T-helper 2 cell treated with Interferon-gamma antibody and Interleukin-4, amounts not matched to agents 100 ng/mL and 5 ng/mL, for 36 hours (primary cell): ENCODE measurements around the gene NRG3. TPM values are rescaled to one million over a fixed set of nuclear protein-coding genes. Genes with fewer than 3 reads are reported as not detected.

ENCODE experiments used
- intact Hi-C: fragments of 100-400 bp; cut with micrococcal nuclease; formaldehyde crosslinking; loops from one replicate; pipeline ENCODE4 v1.15.1; 2023
- total RNA-seq: library from RNA; stranded (reverse); gene quantifications from 2 replicates; pipeline ENCODE4 v1.2.3, GENCODE V29; 2022

Gene NRG3
- total RNA-seq, 1 donor from 2014 or later, result not detected

DNA sequence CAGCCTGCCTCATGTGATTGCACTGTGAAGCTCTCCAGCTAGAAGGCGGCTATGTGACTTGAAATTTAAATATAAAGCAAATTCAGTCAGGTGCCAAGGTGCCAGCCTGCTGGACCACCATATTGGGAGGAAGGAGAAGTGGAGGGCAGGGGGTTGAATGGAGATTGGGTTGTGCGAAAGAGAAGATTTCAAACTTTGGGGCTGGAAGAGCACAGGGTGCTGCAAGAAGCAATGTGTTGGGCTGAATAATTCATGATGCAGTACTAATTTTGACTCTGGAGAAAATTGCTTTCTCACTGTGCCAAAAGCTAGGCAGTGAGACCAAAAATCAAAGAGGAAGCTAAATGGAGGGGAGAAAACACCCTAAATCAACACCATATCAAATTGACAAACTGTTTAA is 335.3 kb downstream of the NRG3 start:
- intact Hi-C loops, result no loop called here

DNA sequence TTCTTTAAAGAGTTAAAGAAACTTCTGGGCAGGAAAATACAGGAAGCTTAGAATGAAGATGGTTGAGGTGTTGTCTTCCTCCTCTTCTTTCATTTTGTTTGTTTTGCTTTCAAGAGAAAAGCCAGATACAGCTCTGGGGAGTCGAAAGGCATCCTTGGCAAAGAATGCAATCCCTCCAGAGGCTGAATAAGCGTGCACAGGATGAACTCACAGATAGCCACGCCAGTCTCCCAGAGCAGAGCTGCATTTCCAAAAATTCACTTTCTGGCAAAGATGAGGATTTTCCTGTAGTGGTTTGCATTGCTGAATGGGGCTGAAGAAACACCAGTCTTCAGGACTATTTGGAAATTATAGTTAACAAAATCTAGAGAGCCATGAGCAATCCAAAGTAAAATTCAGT is 336.4 kb downstream of the NRG3 start:
- intact Hi-C loops, result no loop called here

DNA sequence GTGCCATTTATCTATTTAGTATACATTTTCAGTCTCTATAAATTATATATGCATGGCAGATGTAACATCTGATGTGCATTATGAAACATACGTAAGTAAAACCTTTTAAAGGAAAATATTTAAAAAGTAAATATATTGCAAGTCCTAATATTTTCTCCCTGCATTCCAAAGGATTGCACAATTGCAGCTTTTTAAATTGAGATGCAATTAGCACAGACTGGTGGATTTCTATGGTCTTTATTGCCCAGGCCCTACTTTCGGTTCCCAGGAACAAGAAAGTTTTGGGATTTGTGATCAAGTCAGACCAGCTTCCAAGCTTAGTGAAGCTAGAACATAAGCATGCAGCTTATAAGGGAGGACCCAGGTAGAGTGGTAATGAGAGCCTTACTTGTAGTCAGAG is 337.8 kb downstream of the NRG3 start:
- intact Hi-C loops, result no loop called here

DNA sequence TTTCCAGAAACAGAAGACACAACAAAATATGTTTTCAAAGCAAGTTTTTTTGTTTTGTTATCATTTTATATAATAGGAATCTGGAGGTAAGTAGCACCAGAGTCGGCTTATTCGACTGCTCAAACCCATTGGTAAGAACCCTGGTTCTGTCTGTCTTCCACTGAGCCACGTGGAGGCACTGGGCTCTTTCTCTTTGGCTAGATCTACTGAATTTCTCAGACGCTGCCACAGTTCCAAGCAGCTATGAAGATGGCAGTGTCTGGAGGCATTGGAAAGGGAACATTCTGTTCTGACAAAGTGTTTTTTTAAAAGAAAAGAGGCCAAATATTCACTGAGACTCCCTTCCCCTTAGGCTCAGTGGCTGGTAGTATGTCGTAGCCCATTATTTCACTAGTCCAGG is 338.8 kb downstream of the NRG3 start:
- intact Hi-C loops, result no loop called here

DNA sequence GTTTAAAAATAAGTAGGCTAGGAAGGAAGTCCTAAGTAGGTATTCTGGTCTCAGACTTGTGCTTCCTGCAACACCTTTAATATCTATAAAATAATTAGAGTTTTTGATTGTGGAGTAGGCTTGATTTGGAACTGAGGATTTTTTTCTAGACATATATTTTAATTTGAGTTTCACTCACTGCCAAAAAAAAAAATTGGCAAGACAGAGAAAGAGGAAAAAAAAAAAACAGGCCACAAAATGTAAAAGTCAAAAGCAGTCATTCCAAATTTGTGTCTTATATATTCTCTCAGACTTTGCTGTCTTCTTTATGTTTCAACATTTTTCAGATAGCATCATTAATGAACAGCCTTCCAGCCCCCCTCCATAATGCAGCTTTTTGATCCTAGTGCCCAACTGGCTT is 346.1 kb downstream of the NRG3 start:
- intact Hi-C loops, result no loop called here

DNA sequence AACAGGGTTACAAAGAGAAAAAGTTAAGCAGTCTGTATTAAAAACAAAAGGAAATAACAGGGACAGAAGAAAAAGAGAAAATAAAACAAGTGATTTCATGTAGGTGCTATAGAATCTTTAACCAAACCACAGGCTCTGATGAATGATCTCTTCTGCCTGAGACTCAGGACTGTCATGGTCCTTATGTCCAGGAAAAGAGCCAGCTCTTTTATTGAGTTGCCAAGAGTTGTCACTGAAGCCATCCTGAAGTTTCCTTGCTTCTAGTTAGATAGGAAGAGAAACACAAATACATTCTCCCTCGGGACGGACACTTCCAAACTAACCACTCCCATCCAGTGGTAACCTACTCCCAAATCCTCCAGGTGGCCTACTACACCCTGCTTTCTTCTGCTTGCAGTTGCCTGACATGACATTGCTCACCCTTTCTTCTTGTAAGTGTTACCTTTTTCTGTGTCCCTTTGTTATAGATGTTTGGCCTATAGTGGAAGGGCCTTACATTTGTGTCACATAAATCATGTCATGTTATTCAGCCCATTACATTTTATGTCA is 346.7 kb downstream of the NRG3 start:
- intact Hi-C loops, result no loop called here

DNA sequence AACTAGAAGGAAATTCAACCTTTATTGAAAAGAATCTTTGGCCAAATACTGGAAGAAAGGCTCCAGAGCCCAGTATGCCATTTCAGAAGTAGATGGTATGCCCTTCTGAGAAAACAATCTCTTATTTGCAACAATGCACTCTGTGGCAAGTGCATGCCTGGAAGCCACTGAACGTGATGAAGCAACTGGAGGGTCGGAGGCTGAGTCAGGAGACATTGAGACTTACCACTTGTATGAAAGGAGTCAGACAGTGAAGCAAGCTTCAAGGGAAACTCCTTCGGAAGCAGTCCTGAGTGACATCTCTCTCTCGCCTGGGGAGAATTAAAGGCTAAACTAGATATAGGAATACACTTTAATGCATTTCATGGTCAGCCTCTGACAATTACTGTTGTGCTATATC is 353.7 kb downstream of the NRG3 start:
- intact Hi-C loops, result no loop called here

DNA sequence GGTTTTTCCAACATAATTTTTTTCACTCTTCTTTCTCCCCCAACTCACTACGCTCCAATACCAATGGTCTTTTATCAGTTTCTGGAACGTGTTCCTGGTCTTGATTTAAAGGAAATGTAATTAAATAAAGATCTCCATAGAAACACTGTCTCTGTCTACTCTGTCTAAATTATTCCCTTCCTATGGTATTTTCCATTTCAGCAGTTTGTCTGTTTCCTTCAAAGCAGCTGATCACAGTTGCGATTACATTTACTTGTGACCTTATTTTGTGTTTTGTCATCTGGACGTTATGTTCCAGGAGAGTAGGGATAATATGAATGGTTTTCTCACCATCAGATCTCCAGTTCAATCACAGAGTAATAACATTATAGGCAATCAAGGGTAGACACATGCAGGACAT is 359.2 kb downstream of the NRG3 start:
- intact Hi-C loops, result no loop called here

DNA sequence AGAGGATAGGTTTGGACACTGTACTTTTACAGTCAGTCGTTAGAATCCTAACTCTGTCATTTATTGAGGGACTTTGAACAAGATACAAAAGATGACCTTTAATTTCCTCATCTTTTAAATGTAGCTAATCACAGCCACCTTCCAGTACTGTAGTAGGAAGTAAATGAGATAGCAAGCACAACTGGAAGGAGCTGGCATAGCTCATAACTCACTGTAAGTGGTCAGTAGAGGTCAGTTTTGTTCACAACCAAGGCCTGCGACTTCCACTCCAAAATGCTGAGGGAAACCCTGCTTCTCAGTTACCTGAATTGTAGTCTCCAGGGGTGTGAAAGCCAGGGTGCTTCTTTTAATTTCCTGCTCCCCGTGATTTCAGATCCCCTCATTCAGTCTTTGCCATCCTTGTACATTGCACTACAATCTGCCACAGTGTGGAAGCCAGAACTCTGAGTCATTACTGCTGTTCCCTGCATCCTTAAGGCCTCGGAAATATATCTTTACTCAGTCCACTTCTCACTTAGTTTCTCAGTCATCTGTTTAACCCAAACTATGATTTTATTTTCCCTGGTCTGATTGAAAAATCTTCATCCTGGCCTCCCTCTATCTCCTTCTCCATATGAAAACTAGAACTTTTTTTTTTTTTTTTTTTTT is 361.2 kb downstream of the NRG3 start:
- intact Hi-C loops, result no loop called here

DNA sequence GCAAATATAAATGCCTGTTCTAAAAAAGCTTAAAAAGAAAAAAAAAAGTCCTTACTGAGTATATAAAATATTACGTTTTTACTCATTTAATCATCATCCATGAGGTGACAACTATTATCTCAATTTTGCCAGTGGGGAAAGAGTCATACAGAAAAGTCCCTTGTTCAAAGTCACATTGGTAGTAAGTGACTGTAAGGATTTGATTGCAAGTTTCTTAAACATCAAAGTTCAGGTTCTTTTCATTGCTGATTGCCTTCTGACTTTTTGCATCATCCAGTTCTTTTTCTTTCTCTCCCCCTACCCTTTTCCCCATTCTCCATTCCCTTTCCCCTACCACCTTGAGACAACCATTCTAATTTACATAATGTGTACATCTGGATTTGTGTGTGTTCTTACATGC is 363.3 kb downstream of the NRG3 start:
- intact Hi-C loops, result no loop called here

DNA sequence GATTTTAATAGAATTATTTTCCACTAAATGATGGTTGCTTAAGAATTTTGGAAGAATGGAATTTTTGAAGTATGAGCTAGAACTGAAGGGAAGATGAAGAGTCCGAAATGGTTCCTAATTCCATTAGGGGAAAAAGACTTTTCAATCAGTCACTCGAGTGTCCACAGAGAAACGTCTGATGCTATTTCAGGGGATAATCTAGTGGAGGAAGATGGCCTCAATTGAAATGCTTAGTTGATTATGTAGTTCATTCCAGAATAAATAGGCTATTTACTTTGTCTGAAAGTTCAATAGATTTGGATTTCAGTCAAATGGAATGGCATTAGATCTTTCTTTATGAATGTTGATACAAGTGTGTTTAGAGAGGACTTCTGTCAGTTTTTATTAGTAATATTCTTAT is 365.4 kb downstream of the NRG3 start:
- intact Hi-C loops, result no loop called here

DNA sequence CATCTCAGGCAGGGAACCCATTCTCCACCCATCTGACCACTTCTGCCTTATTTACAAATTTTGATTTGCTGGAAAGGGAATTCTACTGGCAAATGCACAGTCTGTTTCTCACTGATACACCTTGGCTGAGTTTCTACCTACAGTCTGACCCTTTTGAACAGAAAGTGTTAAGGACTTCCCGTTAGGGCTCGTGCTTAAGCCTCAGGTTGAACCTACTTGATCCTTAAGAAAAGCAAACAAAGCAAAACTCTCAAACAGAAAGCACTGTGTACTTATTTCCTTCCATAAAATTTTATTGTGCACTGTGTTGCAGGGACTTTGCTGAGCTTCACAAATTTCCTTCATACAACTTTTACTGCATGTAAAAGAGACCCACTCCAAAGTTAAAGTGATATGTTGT is 367.8 kb downstream of the NRG3 start:
- intact Hi-C loops, result no loop called here

DNA sequence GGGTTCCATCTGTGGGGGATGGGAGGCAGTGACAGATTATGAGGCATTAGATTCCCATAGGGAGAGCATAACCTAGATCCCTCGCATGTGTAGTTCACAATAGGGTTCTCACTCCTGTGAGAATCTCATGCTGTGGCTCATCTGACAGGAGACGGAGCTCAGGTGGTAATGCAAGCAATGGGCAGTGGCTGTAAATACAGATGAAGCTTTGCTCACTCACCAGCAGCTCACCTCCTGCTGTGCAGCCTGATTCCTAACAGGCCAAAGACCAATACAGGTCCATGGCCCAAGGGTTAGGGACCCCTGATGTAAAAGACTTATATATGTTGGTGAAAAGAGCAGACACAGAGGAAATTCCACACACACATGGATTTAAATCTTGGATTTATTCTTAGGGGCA is 370.2 kb downstream of the NRG3 start:
- intact Hi-C loops, result no loop called here

DNA sequence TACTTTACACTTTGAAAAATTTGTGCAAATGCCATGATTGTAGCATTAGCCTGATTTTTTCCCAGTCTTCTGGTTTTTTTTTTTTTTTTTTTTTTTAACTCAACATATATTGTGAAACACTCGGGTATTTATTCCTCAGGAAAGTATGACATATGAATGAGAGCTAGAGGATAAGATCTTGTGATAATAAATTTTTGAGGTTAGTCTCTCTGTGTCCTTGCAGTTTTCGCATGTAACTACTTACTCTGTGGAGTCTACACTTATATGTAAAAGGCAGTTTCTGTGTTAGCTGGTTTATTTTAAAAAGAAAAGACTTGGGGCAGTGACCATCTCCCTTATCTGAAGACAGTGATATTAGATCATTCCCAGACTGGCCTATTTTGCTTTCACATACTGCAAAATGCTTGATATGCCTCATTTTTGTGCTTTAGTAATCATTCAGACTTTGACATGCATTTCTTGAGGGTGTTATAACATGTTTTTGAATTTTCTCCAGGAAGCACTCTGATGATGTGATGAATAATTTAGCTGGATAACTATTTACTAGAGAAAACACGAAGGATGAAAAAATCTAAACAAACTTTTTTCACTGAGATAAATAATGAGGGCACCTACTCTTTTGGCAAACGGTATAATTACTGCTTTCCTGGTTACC is 371.0 kb downstream of the NRG3 start:
- intact Hi-C loops, result no loop called here

DNA sequence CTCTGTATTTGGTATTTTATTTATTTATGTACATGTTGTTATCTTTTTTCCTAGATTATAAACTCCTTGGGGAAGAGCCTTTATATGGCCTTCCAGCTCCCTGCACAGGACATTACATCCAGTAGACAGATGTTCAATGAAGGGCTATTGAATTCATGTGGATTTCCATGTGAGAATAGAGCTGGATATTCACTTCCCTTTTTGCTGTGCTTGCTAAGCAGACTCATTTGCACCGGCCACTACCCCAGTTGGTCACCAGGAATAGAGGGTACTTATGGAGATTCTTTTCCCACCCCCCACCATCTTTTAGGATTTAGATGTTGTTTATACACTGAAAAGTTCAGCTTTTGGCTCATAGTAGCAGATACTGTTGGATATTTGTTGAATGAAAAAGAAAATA is 374.1 kb downstream of the NRG3 start:
- intact Hi-C loops, result no loop called here

DNA sequence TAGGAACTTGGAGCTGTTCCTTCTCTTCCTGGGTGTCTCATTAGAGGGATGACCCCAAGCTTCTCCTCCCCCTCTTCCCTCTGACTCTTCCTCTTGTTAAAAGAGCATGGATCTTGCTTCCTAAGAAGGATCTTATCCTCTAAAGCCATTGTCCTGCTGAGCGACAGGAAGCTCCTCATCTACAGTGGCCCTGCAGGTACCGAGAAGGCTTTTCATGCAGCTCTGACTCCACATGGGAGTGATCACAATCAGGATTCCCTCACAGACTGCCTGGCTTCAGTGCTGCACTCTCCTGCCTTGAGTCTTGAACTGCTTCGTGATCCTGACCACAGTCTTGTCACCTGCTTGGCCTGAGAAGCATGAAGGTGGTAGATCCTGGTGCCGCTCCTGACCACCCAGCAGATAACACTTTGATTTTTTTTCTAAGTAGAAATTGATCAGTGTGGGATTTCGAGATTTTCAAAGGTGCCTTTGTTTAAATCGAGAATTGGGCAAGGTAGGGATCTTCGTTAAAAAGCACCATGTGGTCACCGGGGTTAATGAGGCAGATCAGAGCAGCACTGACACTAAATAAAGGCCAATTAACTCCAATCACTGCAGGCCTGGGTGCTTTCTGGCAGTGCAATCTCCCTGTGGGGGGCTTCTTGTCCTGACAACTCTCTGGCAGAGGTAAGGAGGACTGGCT is 376.4 kb downstream of the NRG3 start:
- intact Hi-C loops, result no loop called here

DNA sequence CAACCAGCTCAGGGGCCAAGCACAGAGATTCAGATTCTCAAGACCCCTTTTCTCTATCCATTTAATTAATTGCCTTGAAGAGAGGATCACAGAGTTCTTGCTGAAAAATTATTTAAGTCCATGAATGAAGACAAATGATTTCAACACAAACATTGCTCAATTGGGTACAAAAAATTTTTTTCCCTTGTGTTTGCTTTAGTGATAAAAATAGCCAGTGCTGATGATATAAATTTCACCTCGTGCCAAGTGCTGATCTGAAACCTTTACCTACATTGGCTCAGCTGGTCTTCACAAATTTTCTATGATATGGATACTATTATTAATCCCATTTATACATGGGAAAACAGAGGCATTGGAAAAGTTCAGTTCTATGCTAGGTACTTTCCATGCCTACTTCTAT is 377.1 kb downstream of the NRG3 start:
- intact Hi-C loops, result no loop called here

DNA sequence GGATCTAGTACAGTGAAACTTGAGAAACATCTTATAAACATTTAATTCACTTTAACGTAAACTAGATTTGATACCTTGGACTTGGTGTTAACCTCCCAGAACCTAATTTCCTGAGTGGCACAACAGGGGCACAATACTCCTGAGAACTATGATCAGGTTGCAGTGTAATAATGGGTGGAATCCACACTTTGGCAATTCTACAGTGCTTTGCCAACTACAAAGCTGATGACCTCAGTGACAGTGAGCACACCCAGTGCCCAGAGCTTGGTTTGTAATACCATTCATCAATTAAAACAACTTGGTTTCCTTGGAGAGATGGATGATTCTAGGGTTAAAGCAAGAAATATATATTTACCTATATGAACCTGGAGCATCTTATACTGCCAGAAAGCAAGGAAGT is 379.2 kb downstream of the NRG3 start:
- intact Hi-C loops, result no loop called here

DNA sequence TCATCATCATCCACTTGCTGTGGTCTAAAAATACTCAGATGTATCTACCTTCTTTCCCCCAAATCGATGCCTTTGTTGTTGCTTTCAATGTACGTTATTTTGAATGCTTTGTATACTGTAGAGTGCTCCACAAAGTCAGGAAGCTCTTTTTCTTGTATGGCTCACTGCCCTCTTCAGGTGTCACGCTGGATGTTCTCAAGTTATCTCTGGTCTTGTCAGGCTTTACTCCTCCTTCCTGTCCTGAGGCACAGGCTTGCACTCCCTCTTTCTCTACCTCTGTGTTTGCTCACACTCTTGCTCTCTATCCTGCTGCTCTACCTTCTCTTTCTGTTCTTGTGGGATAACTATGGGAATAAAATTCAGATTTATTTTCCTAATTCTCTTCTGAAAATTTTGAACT is 381.3 kb downstream of the NRG3 start:
- intact Hi-C loops, result no loop called here

DNA sequence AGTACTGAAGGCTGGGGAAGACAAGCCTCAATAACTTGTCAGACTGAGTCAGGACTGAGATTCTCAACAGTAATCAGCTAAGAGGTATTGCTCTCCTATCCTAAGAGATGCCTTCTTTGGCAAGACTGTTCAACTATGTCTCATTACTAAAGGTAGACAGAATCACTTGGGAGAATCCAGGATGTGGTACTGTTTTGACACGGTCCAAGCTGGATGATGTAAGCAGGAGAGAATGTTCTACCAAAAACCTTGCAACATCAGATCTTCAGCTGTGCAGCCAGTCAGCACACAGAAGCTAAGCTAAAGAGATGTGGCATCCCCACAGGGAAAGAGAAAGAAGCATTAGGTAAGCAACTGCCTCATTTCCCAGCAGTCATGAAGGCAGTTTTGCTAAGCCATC is 391.4 kb downstream of the NRG3 start:
- intact Hi-C loops, result no loop called here

DNA sequence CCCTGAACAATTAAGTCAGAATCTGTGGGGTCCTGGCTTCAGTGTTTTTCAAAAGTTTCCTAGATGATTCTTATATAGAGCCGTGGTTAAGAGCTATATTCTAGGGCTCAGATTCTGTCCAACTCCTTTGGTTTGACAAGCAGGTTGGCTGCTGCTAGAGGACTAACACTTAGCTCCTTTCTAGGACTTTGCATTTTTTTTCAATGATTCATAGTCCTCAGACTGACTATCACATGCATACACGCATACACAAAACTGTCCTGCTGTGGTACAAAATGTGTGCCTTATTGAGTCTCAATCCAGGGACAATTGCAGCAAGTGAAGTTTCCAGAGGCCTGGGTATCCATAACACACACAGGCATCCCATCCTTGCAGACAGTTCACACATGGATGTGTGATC is 392.0 kb downstream of the NRG3 start:
- intact Hi-C loops, result no loop called here

DNA sequence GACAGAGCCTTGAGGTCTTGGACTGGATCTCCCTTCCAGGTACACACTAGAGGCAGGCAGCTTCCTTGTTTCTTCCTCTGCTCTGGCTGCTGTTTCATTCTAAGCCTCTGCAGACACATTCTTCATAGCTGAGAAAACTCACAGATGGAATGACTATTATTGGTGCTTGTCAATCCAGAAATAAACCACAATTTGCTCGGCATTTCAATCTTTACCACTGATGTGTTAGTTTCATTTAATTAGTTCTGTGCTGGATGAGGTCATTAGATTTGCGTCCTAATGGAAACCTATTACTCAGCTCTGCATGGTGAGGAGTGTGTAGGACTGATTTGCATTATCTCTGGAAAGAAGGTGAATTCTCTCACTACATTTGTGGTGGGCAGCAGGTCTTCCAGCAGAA is 392.5 kb downstream of the NRG3 start:
- intact Hi-C loops, result no loop called here

DNA sequence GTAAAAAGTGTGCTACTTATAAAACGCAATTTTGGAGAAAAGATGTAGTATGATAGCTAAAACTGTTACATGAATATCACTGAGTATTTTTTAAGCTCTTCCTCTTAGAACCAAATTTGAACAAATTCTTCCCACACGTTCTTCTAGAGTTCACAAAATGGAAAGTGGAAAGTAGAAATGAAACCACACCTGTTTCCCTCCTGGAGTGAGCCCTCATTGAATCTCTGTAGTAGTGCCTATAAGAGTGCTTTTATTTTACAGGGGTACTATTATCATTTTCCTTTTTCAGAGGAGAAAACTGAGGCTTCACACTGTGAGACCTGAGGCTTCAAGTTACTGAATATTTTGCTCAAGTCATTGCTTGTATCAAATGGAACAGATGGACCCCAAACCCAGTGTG is 393.0 kb downstream of the NRG3 start:
- intact Hi-C loops, result no loop called here
